DND-41 (cell line): ENCODE data around the gene FOXD1.

Source experiments
- ATAC-seq: fragments of 200-7000 bp; cut with Tn5 transposase; 3 replicates; pipeline ENCODE4 v1.9.1; 2021; ENCODE audit warnings: low read depth; ENCODE audit not compliant: insufficient read depth
- DNase-seq: peaks from one replicate; pipeline ENCODE4 v3.0.0-alpha.2; 2020
- H2AFZ ChIP-seq: 2 replicates; pipeline ENCODE4 v1.6.0; 2012; ENCODE audit warnings: low read depth, low read length
- H3K27ac ChIP-seq: 2 replicates; pipeline ENCODE4 v1.5.1; 2012; ENCODE audit warnings: low read length, inconsistent platforms
- H3K27me3 ChIP-seq: fragments of 200-600 bp; sonication (generic); 2 replicates; pipeline ENCODE4 v1.6.0; 2012; ENCODE audit warnings: low read length, mild to moderate bottlenecking, inconsistent platforms; ENCODE audit not compliant: insufficient read depth, poor library complexity
- H3K36me3 ChIP-seq: 2 replicates; pipeline ENCODE4 v1.5.1; 2012; ENCODE audit warnings: low read length, inconsistent platforms; ENCODE audit not compliant: insufficient read depth
- H3K4me1 ChIP-seq: 2 replicates; pipeline ENCODE4 v1.5.1; 2012; ENCODE audit warnings: mild to moderate bottlenecking, low read length; ENCODE audit not compliant: insufficient read depth
- H3K4me2 ChIP-seq: 2 replicates; pipeline ENCODE4 v1.6.0; 2012; ENCODE audit warnings: mild to moderate bottlenecking, moderate library complexity, low read length, inconsistent platforms; ENCODE audit not compliant: insufficient read depth
- H3K4me3 ChIP-seq, 2 experiments: fragments of 200-600 bp in 1 of 2; shearing (Covaris generic) in 1 of 2; 2 replicates each; pipeline ENCODE4 v1.5.1; 2012 to 2016; ENCODE audit warnings: inconsistent platforms in 2 of 2, low read length in 2 of 2, mild to moderate bottlenecking in 2 of 2, low read depth in 1 of 2, moderate library complexity in 1 of 2
- H3K79me2 ChIP-seq: 2 replicates; pipeline ENCODE4 v1.6.0; 2012; ENCODE audit warnings: low read length, inconsistent platforms; ENCODE audit not compliant: insufficient read depth
- H3K9ac ChIP-seq: 2 replicates; pipeline ENCODE4 v1.6.0; 2012; ENCODE audit warnings: low read depth, mild to moderate bottlenecking, inconsistent platforms, low read length, moderate library complexity
- H3K9me3 ChIP-seq: 2 replicates; pipeline ENCODE4 v1.5.1; 2012; ENCODE audit warnings: low read length, moderate library complexity, mild to moderate bottlenecking, inconsistent platforms; ENCODE audit not compliant: insufficient read depth, severe bottlenecking
- H4K20me1 ChIP-seq: 2 replicates; pipeline ENCODE4 v1.6.0; 2012; ENCODE audit warnings: low read length; ENCODE audit not compliant: insufficient read depth
- CTCF ChIP-seq: IDR thresholded peaks from 2 replicates; pipeline ENCODE4 v1.5.1; 2012; ENCODE audit warnings: borderline replicate concordance, low read length, moderate library complexity, mild to moderate bottlenecking; ENCODE audit not compliant: poor library complexity, severe bottlenecking; ENCODE audit errors: extremely low read depth
- EZH2 ChIP-seq: IDR thresholded peaks from 3 replicates; pipeline ENCODE4 v1.6.1; 2012; ENCODE audit warnings: borderline replicate concordance, low read depth, mild to moderate bottlenecking, moderate library complexity, low read length, inconsistent platforms; ENCODE audit not compliant: severe bottlenecking

Gene FOXD1

DNA sequence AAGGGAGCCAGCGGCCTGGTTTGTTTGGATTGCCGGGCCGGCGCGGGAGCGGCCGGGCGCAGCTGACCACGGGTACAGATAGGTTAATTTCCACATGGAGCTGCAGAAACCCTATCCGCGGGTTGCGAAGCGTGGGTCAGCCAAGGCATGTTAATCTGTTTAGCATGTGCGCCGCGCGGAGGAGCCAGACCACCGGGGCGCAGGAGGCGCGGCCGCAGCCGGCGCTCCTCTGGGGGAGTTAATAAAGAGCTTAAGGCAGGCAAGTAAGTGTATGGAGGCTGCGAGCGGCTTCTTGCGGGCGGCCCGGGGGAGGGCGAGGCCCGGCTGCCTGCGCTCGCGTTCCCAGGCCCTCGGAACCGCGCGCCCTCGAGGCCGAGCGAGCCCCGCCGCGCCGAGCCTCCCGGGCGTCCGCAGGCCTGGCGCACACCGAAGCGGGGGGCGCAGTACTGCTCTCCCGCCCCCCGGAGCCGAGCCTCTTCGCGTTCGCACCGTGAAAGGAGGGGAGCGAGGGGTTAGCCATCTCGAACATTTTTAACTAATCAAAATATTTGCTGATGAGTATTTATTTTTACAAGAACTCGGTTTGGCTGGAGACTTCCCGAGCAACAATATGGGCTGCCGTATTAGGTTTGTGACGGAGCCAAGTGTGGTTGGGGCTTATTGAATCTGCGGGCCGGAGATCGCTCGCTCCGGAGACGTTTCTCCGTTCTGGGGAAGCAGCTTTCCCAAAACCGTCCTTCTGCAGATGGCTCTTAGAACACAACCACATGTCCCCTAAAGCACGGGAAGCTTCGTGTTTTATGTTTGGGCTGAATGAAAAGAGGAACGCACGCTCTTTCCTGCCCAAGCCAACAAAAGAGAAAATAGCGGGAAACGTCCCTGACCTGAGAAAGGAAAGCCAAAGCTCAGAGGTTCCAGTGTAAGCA lies 28.8 kb downstream of the FOXD1 start:
- TF ChIP-seq CTCF (no peak), EZH2 (no peak)
- no peak overlapping the region for H3K9ac ChIP-seq
- H3K27ac ChIP-seq = no peak overlapping the region
- no peaks in the 10 kb centered on the region for H3K36me3 ChIP-seq
- no peak for ATAC-seq
- no peaks in the 10 kb centered on the region for H3K27me3 ChIP-seq
- no peak overlapping the region for H3K4me2 ChIP-seq
- H3K4me1 ChIP-seq = no peaks in the 10 kb centered on the region
- H3K79me2 ChIP-seq = no peaks in the 10 kb centered on the region
- no peak overlapping the region for H2AFZ ChIP-seq
- H3K4me3 ChIP-seq = no peak overlapping the region
- DNase-seq = no peak
- H4K20me1 ChIP-seq = no peaks in the 10 kb centered on the region
- no peaks in the 10 kb centered on the region for H3K9me3 ChIP-seq

GRCh38 chr5:73419117-73419464 lies 29.5 kb downstream of the FOXD1 start:
- no peak overlapping the region for H3K4me2 ChIP-seq
- H3K4me1 ChIP-seq = no peaks in the 10 kb centered on the region
- H3K27me3 ChIP-seq = no peaks in the 10 kb centered on the region
- H2AFZ ChIP-seq = no peak overlapping the region
- H4K20me1 ChIP-seq = no peaks in the 10 kb centered on the region
- H3K4me3 ChIP-seq = no peak overlapping the region
- no peak overlapping the region for H3K9ac ChIP-seq
- H3K9me3 ChIP-seq = no peaks in the 10 kb centered on the region
- no peak for TF ChIP-seq CTCF
- no peak for TF ChIP-seq EZH2
- ATAC-seq (no peak), DNase-seq (no peak)
- H3K79me2 ChIP-seq = no peaks in the 10 kb centered on the region
- no peaks in the 10 kb centered on the region for H3K36me3 ChIP-seq
- no peak overlapping the region for H3K27ac ChIP-seq

GRCh38 chr5:73418244-73418691 lies 30.3 kb downstream of the FOXD1 start:
- Histone ChIP-seq H3K4me2 (no peak overlapping the region), H3K27ac (no peak overlapping the region), H3K4me3 (no peak overlapping the region), H3K9me3 (no peaks in the 10 kb centered on the region), H3K9ac (no peak overlapping the region), H3K27me3 (no peaks in the 10 kb centered on the region), H3K36me3 (no peaks in the 10 kb centered on the region), H2AFZ (no peak overlapping the region), H3K79me2 (no peaks in the 10 kb centered on the region), H3K4me1 (no peaks in the 10 kb centered on the region), H4K20me1 (no peaks in the 10 kb centered on the region)
- TF ChIP-seq CTCF (no peak), EZH2 (no peak)
- DNase-seq (no peak), ATAC-seq (no peak)
